Limb (tissue), 2 donors: Measurements from ENCODE around the gene MAP3K3.

Experiments
- DNase-seq, 2 donors: peaks; one replicate each; pipeline ENCODE4 v3.0.0-alpha.2; 2016; ENCODE audit errors: extremely low spot score in 2 of 2

Gene MAP3K3

GRCh38 chr17:63621684-63622573 lies at the start of gene MAP3K3:
Gene MAP3K3 (plus strand): TSS chr17:63622417. CDS start chr17:63622760, 343 bp downstream.
- DNase-seq: peak; percentile 98 to 100

GRCh38 chr17:63573634-63574033 lies 48.6 kb upstream of the MAP3K3 start:
- DNase-seq: no peak

GRCh38 chr17:63578027-63578768 lies 44.0 kb upstream of the MAP3K3 start:
- no peak for DNase-seq

- no peak for DNase-seq
Measured at GRCh38 chr17:63578769-63579111, 43.5 kb upstream of the MAP3K3 start.

- no peak for DNase-seq
Measured at GRCh38 chr17:63579633-63580032, 42.6 kb upstream of the MAP3K3 start.

GRCh38 chr17:63587770-63588169 lies 34.4 kb upstream of the MAP3K3 start:
- DNase-seq: no peak

GRCh38 chr17:63588797-63589196 lies 33.4 kb upstream of the MAP3K3 start:
- DNase-seq: no peak

- DNase-seq: no peak
Measured at GRCh38 chr17:63589646-63590045, 32.6 kb upstream of the MAP3K3 start.

GRCh38 chr17:63592797-63593196 lies 29.4 kb upstream of the MAP3K3 start:
- no peak for DNase-seq

- DNase-seq: no peak
Measured at GRCh38 chr17:63595132-63595531, 27.1 kb upstream of the MAP3K3 start.

GRCh38 chr17:63596856-63597586 lies 25.2 kb upstream of the MAP3K3 start:
- no peak for DNase-seq

- DNase-seq: no peak
Measured at GRCh38 chr17:63598281-63598680, 23.9 kb upstream of the MAP3K3 start.

GRCh38 chr17:63600569-63601438 lies 21.4 kb upstream of the MAP3K3 start, which contains the start of gene TACO1:
Gene TACO1 (plus strand): TSS chr17:63600895. CDS start chr17:63601084, 189 bp downstream.
- peak; percentile 81 to 89 for DNase-seq

- DNase-seq: no peak
Measured at GRCh38 chr17:63601439-63602371, 20.5 kb upstream of the MAP3K3 start.

- DNase-seq: no peak
Measured at GRCh38 chr17:63609816-63610573, 12.2 kb upstream of the MAP3K3 start.

- no peak for DNase-seq
Measured at GRCh38 chr17:63610854-63611253, 11.4 kb upstream of the MAP3K3 start.

GRCh38 chr17:63611354-63611753 lies 10.9 kb upstream of the MAP3K3 start:
- no peak for DNase-seq

- DNase-seq: no peak
Measured at GRCh38 chr17:63613663-63614062, 8.6 kb upstream of the MAP3K3 start.

- DNase-seq: no peak
Measured at GRCh38 chr17:63621229-63621683, 961 bp upstream of the MAP3K3 start.
